Mesendoderm (in vitro differentiated cells): ENCODE results near the gene DPYD.

Experiments used
- DNase-seq: peaks from one replicate; pipeline ENCODE4 v3.0.0; 2013
- H2AK5ac ChIP-seq: 2 replicates; pipeline ENCODE4 v1.6.1; 2013; ENCODE audit warnings: low read length, inconsistent platforms
- H2BK120ac ChIP-seq: 2 replicates; pipeline ENCODE4 v1.6.1; 2013; ENCODE audit warnings: low read depth, mild to moderate bottlenecking, low read length, moderate library complexity, mixed read lengths
- H2BK15ac ChIP-seq: replicated peaks from 2 replicates; pipeline ENCODE4 v1.6.1; 2013; ENCODE audit warnings: low read depth, mild to moderate bottlenecking, moderate library complexity
- H2BK5ac ChIP-seq: 2 replicates; pipeline ENCODE4 v1.6.1; 2013; ENCODE audit warnings: low read length, inconsistent platforms
- H3K18ac ChIP-seq: 2 replicates; pipeline ENCODE4 v1.6.1; 2013; ENCODE audit warnings: mild to moderate bottlenecking, low read length, mixed read lengths
- H3K23ac ChIP-seq: one replicate; pipeline ENCODE4 v1.6.1; 2013; ENCODE audit warnings: low read length
- H3K27ac ChIP-seq: 2 replicates; pipeline ENCODE4 v1.5.1; 2013; ENCODE audit warnings: low read depth, mild to moderate bottlenecking, inconsistent platforms, low read length, moderate library complexity
- H3K27me3 ChIP-seq: 2 replicates; pipeline ENCODE4 v1.6.1; 2013; ENCODE audit warnings: low read length, control low read depth, mild to moderate bottlenecking, inconsistent platforms; ENCODE audit not compliant: insufficient read depth, poor library complexity
- H3K36me3 ChIP-seq: 2 replicates; pipeline ENCODE4 v1.6.1; 2013; ENCODE audit warnings: low read length, inconsistent platforms; ENCODE audit not compliant: control insufficient read depth, insufficient read depth
- H3K4ac ChIP-seq: one replicate; pipeline ENCODE4 v1.6.1; 2013; ENCODE audit warnings: low read depth, mild to moderate bottlenecking, low read length, moderate library complexity
- H3K4me1 ChIP-seq: 2 replicates; pipeline ENCODE4 v1.6.1; 2013; ENCODE audit warnings: low read depth, low read length, inconsistent platforms; ENCODE audit not compliant: control insufficient read depth
- H3K4me2 ChIP-seq: 2 replicates; pipeline ENCODE4 v1.6.1; 2013; ENCODE audit warnings: low read length
- H3K4me3 ChIP-seq: 2 replicates; pipeline ENCODE4 v1.5.1; 2013; ENCODE audit warnings: mild to moderate bottlenecking, low read length
- H3K56ac ChIP-seq: one replicate; pipeline ENCODE4 v1.6.1; 2013; ENCODE audit warnings: low read length
- H3K79me1 ChIP-seq: 2 replicates; pipeline ENCODE4 v1.6.1; 2013; ENCODE audit warnings: low read length, inconsistent platforms
- H3K79me2 ChIP-seq: 2 replicates; pipeline ENCODE4 v1.6.1; 2013; ENCODE audit warnings: mild to moderate bottlenecking, low read length; ENCODE audit not compliant: control insufficient read depth, insufficient read depth
- H3K9ac ChIP-seq: 2 replicates; pipeline ENCODE4 v1.6.1; 2013; ENCODE audit warnings: low read length, inconsistent platforms
- H4K5ac ChIP-seq: one replicate; pipeline ENCODE4 v1.6.1; 2013; ENCODE audit warnings: low read length
- H4K8ac ChIP-seq: one replicate; pipeline ENCODE4 v1.6.1; 2013; ENCODE audit warnings: low read depth, mild to moderate bottlenecking, control low read depth, low read length, moderate library complexity
- WGBS: extraction: QIAGEN DNeasy Blood & Tissue Kit; methylation state at CpG from one replicate; pipeline ENCODE4 v1.1.7; 2013; ENCODE audit warnings: low lambda C conversion rate, missing lambda C conversion rate; ENCODE audit not compliant: insufficient coverage; ENCODE audit errors: extremely low coverage; 5-methylcytosine and 5-hydroxymethylcytosine counted together

DPYD gene

GRCh38 chr1:97726386-97726785 is 194.4 kb downstream of the DPYD start:
- no peak overlapping the region for H3K18ac ChIP-seq
- no peak overlapping the region for H3K23ac ChIP-seq
- H3K4me1 ChIP-seq, result no peaks in the 10 kb centered on the region
- H4K5ac ChIP-seq, result no peak overlapping the region
- H3K4me3 ChIP-seq, result no peak overlapping the region
- H3K4ac ChIP-seq, result no peak overlapping the region
- no peak overlapping the region for H2BK15ac ChIP-seq
- DNase-seq, result no peak
- H3K79me2 ChIP-seq, result no peaks in the 10 kb centered on the region
- H3K4me2 ChIP-seq, result no peak overlapping the region
- H3K79me1 ChIP-seq, result no peaks in the 10 kb centered on the region
- H2AK5ac ChIP-seq, result no peak overlapping the region
- no peak overlapping the region for H4K8ac ChIP-seq
- H3K9ac ChIP-seq, result no peak overlapping the region
- H3K36me3 ChIP-seq, result no peaks in the 10 kb centered on the region
- no peak overlapping the region for H2BK5ac ChIP-seq
- no peak overlapping the region for H2BK120ac ChIP-seq
- H3K27me3 ChIP-seq, result no peaks in the 10 kb centered on the region
- no peak overlapping the region for H3K56ac ChIP-seq
- H3K27ac ChIP-seq, result no peak overlapping the region

- no peak overlapping the region for H2AK5ac ChIP-seq
- no peak overlapping the region for H3K56ac ChIP-seq
- H3K79me1 ChIP-seq, result no peaks in the 10 kb centered on the region
- H3K4ac ChIP-seq, result no peak overlapping the region
- H3K27ac ChIP-seq, result no peak overlapping the region
- H3K4me1 ChIP-seq, result no peaks in the 10 kb centered on the region
- no peaks in the 10 kb centered on the region for H3K79me2 ChIP-seq
- no CpG with 5 or more reads among the region's 2 CpGs for WGBS
- H2BK15ac ChIP-seq, result no peak overlapping the region
- H3K9ac ChIP-seq, result no peak overlapping the region
- H2BK120ac ChIP-seq, result no peak overlapping the region
- H2BK5ac ChIP-seq, result no peak overlapping the region
- no peak overlapping the region for H4K5ac ChIP-seq
- no peaks in the 10 kb centered on the region for H3K36me3 ChIP-seq
- DNase-seq, result no peak
- H3K27me3 ChIP-seq, result no peaks in the 10 kb centered on the region
- no peak overlapping the region for H3K23ac ChIP-seq
- H4K8ac ChIP-seq, result no peak overlapping the region
- H3K4me3 ChIP-seq, result no peak overlapping the region
- no peak overlapping the region for H3K18ac ChIP-seq
- no peak overlapping the region for H3K4me2 ChIP-seq
These were observed 199.6 kb downstream of the DPYD start for GRCh38 chr1:97721221-97721620.

GRCh38 chr1:97712980-97713379 is 207.9 kb downstream of the DPYD start:
- H3K27ac ChIP-seq, result no peak overlapping the region
- H3K18ac ChIP-seq, result no peak overlapping the region
- H3K56ac ChIP-seq, result no peak overlapping the region
- no peaks in the 10 kb centered on the region for H3K79me1 ChIP-seq
- H2BK120ac ChIP-seq, result no peak overlapping the region
- no peaks in the 10 kb centered on the region for H3K36me3 ChIP-seq
- H4K8ac ChIP-seq, result no peak overlapping the region
- no peak overlapping the region for H2BK15ac ChIP-seq
- no peak overlapping the region for H4K5ac ChIP-seq
- no peak overlapping the region for H2BK5ac ChIP-seq
- no peak overlapping the region for H3K4ac ChIP-seq
- DNase-seq, result no peak
- H3K23ac ChIP-seq, result no peak overlapping the region
- H2AK5ac ChIP-seq, result no peak overlapping the region
- no peak overlapping the region for H3K4me3 ChIP-seq
- WGBS, result no CpG with 5 or more reads among the region's 5 CpGs
- no peaks in the 10 kb centered on the region for H3K79me2 ChIP-seq
- no peaks in the 10 kb centered on the region for H3K4me1 ChIP-seq
- H3K27me3 ChIP-seq, result no peaks in the 10 kb centered on the region
- H3K4me2 ChIP-seq, result no peak overlapping the region
- no peak overlapping the region for H3K9ac ChIP-seq

DNA sequence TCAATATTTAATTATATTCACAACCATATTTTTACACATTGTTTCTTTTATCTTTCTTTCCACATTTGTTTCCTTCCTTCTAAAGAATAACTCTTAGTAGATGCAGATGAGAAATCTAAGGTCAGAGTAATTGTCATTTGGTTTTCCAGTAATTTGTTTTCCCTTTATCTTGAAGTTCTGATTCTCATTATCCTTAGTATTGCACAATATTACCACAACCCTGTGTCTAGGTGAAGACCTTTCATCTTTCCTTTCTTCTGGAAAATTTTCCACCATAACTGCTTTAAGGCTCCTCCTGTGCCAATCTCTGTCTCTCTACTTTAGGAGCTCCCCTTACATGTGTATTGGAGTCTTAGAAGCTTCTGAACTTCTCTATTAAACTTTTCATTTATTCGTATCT is 209.0 kb downstream of the DPYD start:
- H3K4ac ChIP-seq, result no peak overlapping the region
- no peak overlapping the region for H3K56ac ChIP-seq
- H3K9ac ChIP-seq, result no peak overlapping the region
- no peak overlapping the region for H4K8ac ChIP-seq
- H3K4me3 ChIP-seq, result no peak overlapping the region
- DNase-seq, result no peak
- no peaks in the 10 kb centered on the region for H3K36me3 ChIP-seq
- no peaks in the 10 kb centered on the region for H3K79me2 ChIP-seq
- H3K23ac ChIP-seq, result no peak overlapping the region
- H3K79me1 ChIP-seq, result no peaks in the 10 kb centered on the region
- no peak overlapping the region for H3K4me2 ChIP-seq
- no peak overlapping the region for H2AK5ac ChIP-seq
- no peaks in the 10 kb centered on the region for H3K4me1 ChIP-seq
- no peak overlapping the region for H3K18ac ChIP-seq
- H2BK5ac ChIP-seq, result no peak overlapping the region
- no peak overlapping the region for H2BK15ac ChIP-seq
- H3K27ac ChIP-seq, result no peak overlapping the region
- no peak overlapping the region for H2BK120ac ChIP-seq
- WGBS, result no CpG with 5 or more reads among the region's 1 CpG
- no peak overlapping the region for H4K5ac ChIP-seq
- no peaks in the 10 kb centered on the region for H3K27me3 ChIP-seq

- Histone ChIP-seq H2AK5ac (no peak overlapping the region), H3K27ac (no peak overlapping the region), H2BK120ac (no peak overlapping the region), H3K4me3 (no peak overlapping the region), H3K27me3 (no peaks in the 10 kb centered on the region), H3K4me1 (no peaks in the 10 kb centered on the region), H2BK5ac (no peak overlapping the region), H4K5ac (no peak overlapping the region), H3K79me1 (no peaks in the 10 kb centered on the region), H3K36me3 (no peaks in the 10 kb centered on the region), H2BK15ac (no peak overlapping the region), H4K8ac (no peak overlapping the region), H3K18ac (no peak overlapping the region), H3K23ac (no peak overlapping the region), H3K4me2 (no peak overlapping the region), H3K79me2 (no peaks in the 10 kb centered on the region), H3K4ac (no peak overlapping the region), H3K9ac (no peak overlapping the region), H3K56ac (no peak overlapping the region)
- no peak for DNase-seq
- WGBS, result no CpG with 5 or more reads among the region's 1 CpG
These were observed 227.2 kb downstream of the DPYD start for GRCh38 chr1:97693601-97694000.

DNA sequence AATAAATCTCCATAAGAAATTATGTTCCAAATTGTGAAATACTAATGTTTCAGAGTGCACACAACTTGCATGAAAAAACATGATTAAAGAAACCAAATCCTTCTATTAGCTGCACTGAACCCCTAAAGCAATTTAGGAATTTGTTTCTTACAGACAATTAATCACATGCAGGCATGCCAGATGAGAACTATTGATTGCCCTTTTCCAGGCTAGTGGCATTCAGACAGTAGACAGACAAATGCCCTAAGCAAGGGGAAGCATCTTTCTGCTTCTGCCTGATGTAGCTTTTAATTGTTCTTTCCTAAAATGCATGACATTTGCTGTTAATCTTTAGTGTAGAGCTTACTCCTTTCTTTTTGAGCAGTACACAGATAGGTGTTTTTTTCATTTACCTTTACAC is 229.5 kb downstream of the DPYD start:
- Histone ChIP-seq H3K4me1 (no peaks in the 10 kb centered on the region), H3K4me3 (no peak overlapping the region), H3K4ac (no peak overlapping the region), H3K36me3 (no peaks in the 10 kb centered on the region), H3K79me1 (no peaks in the 10 kb centered on the region), H2BK5ac (no peak overlapping the region), H2BK15ac (no peak overlapping the region), H3K18ac (no peak overlapping the region), H3K27me3 (no peaks in the 10 kb centered on the region), H3K23ac (no peak overlapping the region), H2AK5ac (no peak overlapping the region), H3K56ac (no peak overlapping the region), H3K27ac (no peak overlapping the region), H3K4me2 (no peak overlapping the region), H4K5ac (no peak overlapping the region), H3K79me2 (no peaks in the 10 kb centered on the region), H2BK120ac (no peak overlapping the region), H4K8ac (no peak overlapping the region), H3K9ac (no peak overlapping the region)
- DNase-seq, result no peak
